HEK293 (cell line): Measurements from ENCODE around the gene PCDH9.

Source experiments
- CTCF ChIA-PET: fragments of 350-600 bp; formaldehyde crosslinking; extraction: SDS; loops from one replicate; lab custom pipeline; 2021; ENCODE audit warnings: antibody characterized with exemption; lab: Yijun Ruan, JAX
- POLR2A ChIA-PET: fragments of 300-600 bp; formaldehyde crosslinking; extraction: SDS; loops from one replicate; lab custom pipeline; 2020; ENCODE audit warnings: antibody characterized with exemption, inconsistent platforms; lab: Yijun Ruan, JAX
- H3K27ac ChIP-seq: fragments of 200-500 bp; sonication (Bioruptor generic); 2 replicates; pipeline ENCODE4 v1.5.1; 2014; ENCODE audit warnings: low read depth, low read length, control low read depth, inconsistent platforms; ENCODE audit errors: extremely low read depth
- H3K36me3 ChIP-seq, 2 experiments: fragments of 200-500 bp in 1 of 2; sonication (Bioruptor generic) in 1 of 2; 1 replicate in 1 of 2; 2 replicates in 1 of 2; pipeline ENCODE4 v1.5.1; 2014 to 2017; ENCODE audit warnings: inconsistent platforms in 2 of 2, low read length in 2 of 2; ENCODE audit not compliant: control insufficient read depth in 2 of 2, insufficient read depth in 1 of 2
- H3K4me1 ChIP-seq: fragments of 200-500 bp; sonication (Bioruptor generic); 2 replicates; pipeline ENCODE4 v1.5.1; 2014; ENCODE audit warnings: mild to moderate bottlenecking, low read length, inconsistent platforms; ENCODE audit not compliant: control insufficient read depth, insufficient read depth
- H3K4me3 ChIP-seq: 2 replicates; pipeline ENCODE4 v1.5.1; 2011; ENCODE audit warnings: low read depth, mild to moderate bottlenecking, control low read depth, low read length, moderate library complexity
- H3K9me3 ChIP-seq: fragments of 200-500 bp; sonication (Bioruptor generic); 2 replicates; pipeline ENCODE4 v1.5.1; 2014; ENCODE audit warnings: low read depth, low read length, inconsistent platforms; ENCODE audit not compliant: control insufficient read depth, insufficient read depth
- OSR2 ChIP-seq: fragments of 450-650 bp; formaldehyde crosslinking; IDR thresholded peaks from 2 replicates; pipeline ENCODE4 v1.5.1; 2016; ENCODE audit warnings: missing biosample characterization, missing genetic modification characterization
- ZBTB17 ChIP-seq: fragments of 450-650 bp; formaldehyde crosslinking; IDR thresholded peaks from 2 replicates; pipeline ENCODE4 v1.5.1; 2016; ENCODE audit warnings: missing biosample characterization, missing genetic modification characterization
- ZBTB48 ChIP-seq: fragments of 450-650 bp; formaldehyde crosslinking; IDR thresholded peaks from 2 replicates; pipeline ENCODE4 v1.5.1; 2016; ENCODE audit warnings: missing biosample characterization, missing genetic modification characterization
- ZIC2 ChIP-seq: fragments of 450-650 bp; formaldehyde crosslinking; IDR thresholded peaks from 2 replicates; pipeline ENCODE4 v1.5.1; 2016; ENCODE audit warnings: missing biosample characterization, missing genetic modification characterization
- ZNF10 ChIP-seq: fragments of 450-650 bp; formaldehyde crosslinking; IDR thresholded peaks from 2 replicates; pipeline ENCODE4 v1.5.1; 2017; ENCODE audit warnings: missing biosample characterization, missing genetic modification characterization
- ZNF174 ChIP-seq: fragments of 450-650 bp; formaldehyde crosslinking; IDR thresholded peaks from 2 replicates; pipeline ENCODE4 v1.5.0; 2017; ENCODE audit warnings: missing biosample characterization, mild to moderate bottlenecking, missing genetic modification characterization
- ZNF184 ChIP-seq: fragments of 450-650 bp; IDR thresholded peaks from 2 replicates; pipeline ENCODE4 v1.5.1; 2018; ENCODE audit warnings: missing biosample characterization, mild to moderate bottlenecking, missing genetic modification characterization
- ZNF202 ChIP-seq: fragments of 450-650 bp; formaldehyde crosslinking; IDR thresholded peaks from 2 replicates; pipeline ENCODE4 v1.5.1; 2016; ENCODE audit warnings: missing biosample characterization, missing genetic modification characterization, borderline replicate concordance
- ZNF221 ChIP-seq: fragments of 450-650 bp; formaldehyde crosslinking; IDR thresholded peaks from 2 replicates; pipeline ENCODE4 v1.5.1; 2017; ENCODE audit warnings: missing biosample characterization, missing genetic modification characterization, borderline replicate concordance
- ZNF24 ChIP-seq: fragments of 450-650 bp; formaldehyde crosslinking; IDR thresholded peaks from 2 replicates; pipeline ENCODE4 v1.5.1; 2016; ENCODE audit warnings: missing biosample characterization, missing genetic modification characterization
- ZNF311 ChIP-seq: fragments of 450-650 bp; formaldehyde crosslinking; IDR thresholded peaks from 2 replicates; pipeline ENCODE4 v1.5.1; 2017; ENCODE audit warnings: missing biosample characterization, missing genetic modification characterization, borderline replicate concordance
- ZNF350 ChIP-seq: fragments of 450-650 bp; formaldehyde crosslinking; IDR thresholded peaks from 2 replicates; pipeline ENCODE4 v1.5.0; 2017; ENCODE audit warnings: missing biosample characterization, mild to moderate bottlenecking, missing genetic modification characterization
- ZNF518A ChIP-seq: fragments of 450-650 bp; formaldehyde crosslinking; conservative IDR thresholded peaks from 2 replicates; pipeline ENCODE4 v1.5.1; 2016; ENCODE audit warnings: low read depth, missing biosample characterization, missing genetic modification characterization
- ZNF548 ChIP-seq: fragments of 450-650 bp; formaldehyde crosslinking; IDR thresholded peaks from 2 replicates; pipeline ENCODE4 v1.5.1; 2016; ENCODE audit warnings: missing biosample characterization, missing genetic modification characterization
- ZNF623 ChIP-seq: fragments of 450-650 bp; formaldehyde crosslinking; IDR thresholded peaks from 2 replicates; pipeline ENCODE4 v1.5.1; 2016; ENCODE audit warnings: missing biosample characterization, missing genetic modification characterization
- ZNF629 ChIP-seq: fragments of 450-650 bp; formaldehyde crosslinking; IDR thresholded peaks from 2 replicates; pipeline ENCODE4 v1.5.1; 2017; ENCODE audit warnings: missing biosample characterization, missing genetic modification characterization
- ZNF654 ChIP-seq: fragments of 450-650 bp; formaldehyde crosslinking; IDR thresholded peaks from 2 replicates; pipeline ENCODE4 v1.5.1; 2016; ENCODE audit warnings: low read depth, missing biosample characterization, missing genetic modification characterization
- ZNF664 ChIP-seq: fragments of 450-650 bp; formaldehyde crosslinking; IDR thresholded peaks from 2 replicates; pipeline ENCODE4 v1.5.1; 2016; ENCODE audit warnings: missing biosample characterization, missing genetic modification characterization
- TF ChIP-seq, protein P1 (sequence below): fragments of 450-650 bp; IDR thresholded peaks from 2 replicates; pipeline ENCODE4 v1.5.1; 2018; ENCODE audit warnings: missing biosample characterization, mild to moderate bottlenecking, missing genetic modification characterization
- TF ChIP-seq, protein P2 (sequence below): fragments of 450-650 bp; formaldehyde crosslinking; IDR thresholded peaks from 2 replicates; pipeline ENCODE4 v1.5.1; 2017; ENCODE audit warnings: missing biosample characterization, missing genetic modification characterization

Gene PCDH9

GRCh38 chr13:67077132-67077531, 153.0 kb downstream of the PCDH9 start (continued):
- TF ChIP-seq, protein P1, sequence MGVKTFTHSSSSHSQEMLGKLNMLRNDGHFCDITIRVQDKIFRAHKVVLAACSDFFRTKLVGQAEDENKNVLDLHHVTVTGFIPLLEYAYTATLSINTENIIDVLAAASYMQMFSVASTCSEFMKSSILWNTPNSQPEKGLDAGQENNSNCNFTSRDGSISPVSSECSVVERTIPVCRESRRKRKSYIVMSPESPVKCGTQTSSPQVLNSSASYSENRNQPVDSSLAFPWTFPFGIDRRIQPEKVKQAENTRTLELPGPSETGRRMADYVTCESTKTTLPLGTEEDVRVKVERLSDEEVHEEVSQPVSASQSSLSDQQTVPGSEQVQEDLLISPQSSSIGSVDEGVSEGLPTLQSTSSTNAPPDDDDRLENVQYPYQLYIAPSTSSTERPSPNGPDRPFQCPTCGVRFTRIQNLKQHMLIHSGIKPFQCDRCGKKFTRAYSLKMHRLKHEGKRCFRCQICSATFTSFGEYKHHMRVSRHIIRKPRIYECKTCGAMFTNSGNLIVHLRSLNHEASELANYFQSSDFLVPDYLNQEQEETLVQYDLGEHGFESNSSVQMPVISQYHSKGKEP (tag by site-specific recombination), result no peak
- no peak for TF ChIP-seq ZNF10

DNA sequence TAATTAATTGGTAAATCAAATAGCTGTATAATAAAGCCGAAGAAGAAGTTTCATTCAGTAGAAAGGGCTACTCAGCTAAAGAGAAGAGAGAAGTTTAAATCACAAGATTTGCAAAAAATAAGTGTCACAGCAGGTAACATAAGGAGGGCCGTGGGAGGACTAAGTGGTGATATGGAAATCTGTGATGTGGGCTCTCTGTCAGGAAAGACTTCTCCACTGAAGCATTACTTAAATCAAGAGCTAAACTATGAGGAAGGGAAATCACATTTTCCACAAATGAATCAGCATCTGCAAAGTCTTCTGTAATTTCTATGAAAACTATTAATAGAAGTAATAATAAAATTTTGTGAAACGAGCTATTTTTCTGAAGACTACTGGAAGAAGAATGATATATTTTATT, 153.8 kb downstream of the PCDH9 start:
- CTCF ChIA-PET, result no interaction called here

GRCh38 chr13:67075239-67075638, 154.9 kb downstream of the PCDH9 start:
- no peak overlapping the region for H3K4me3 ChIP-seq
- H3K36me3 ChIP-seq, result no peaks in the 10 kb centered on the region
- no peaks in the 10 kb centered on the region for H3K9me3 ChIP-seq
- TF ChIP-seq ZNF654 (tag by site-specific recombination) (0 out of 2 replicates have a peak, but pooled peaks have one; percentile 3), ZNF518A (tag by site-specific recombination) (no peak)
- POLR2A ChIA-PET, result no interaction called here
- CTCF ChIA-PET, result no interaction called here
- H3K4me1 ChIP-seq, result no peaks in the 10 kb centered on the region
- H3K27ac ChIP-seq, result no peak overlapping the region

More for the DNA sequence above, 153.8 kb downstream of the PCDH9 start:
- POLR2A ChIA-PET, result interaction anchor here (0.6 kb wide), 1 partner anchor 11 kb away, joined by 3 read pairs; no protein-coding TSS in a partner anchor
- H3K36me3 ChIP-seq, result no peaks in the 10 kb centered on the region
- H3K9me3 ChIP-seq, result no peaks in the 10 kb centered on the region
- no peak overlapping the region for H3K4me3 ChIP-seq
- TF ChIP-seq ZNF623, result no peak
- no peak for TF ChIP-seq ZNF202 (tag by site-specific recombination)
- no peak for TF ChIP-seq ZNF548 (tag by site-specific recombination)
- TF ChIP-seq ZNF221 (tag by site-specific recombination), result no peak
- TF ChIP-seq ZBTB48 (tag by site-specific recombination), result no peak
- TF ChIP-seq ZNF24, result no peak
- no peak for TF ChIP-seq ZNF184 (tag by site-specific recombination)
- no peak for TF ChIP-seq ZNF629 (tag by site-specific recombination)
- TF ChIP-seq ZNF174 (tag by site-specific recombination), result no peak
- no peak for TF ChIP-seq ZNF350 (tag by site-specific recombination)
- no peak for TF ChIP-seq ZIC2 (tag by site-specific recombination)
- TF ChIP-seq ZNF664, result no peak
- TF ChIP-seq, protein P2, sequence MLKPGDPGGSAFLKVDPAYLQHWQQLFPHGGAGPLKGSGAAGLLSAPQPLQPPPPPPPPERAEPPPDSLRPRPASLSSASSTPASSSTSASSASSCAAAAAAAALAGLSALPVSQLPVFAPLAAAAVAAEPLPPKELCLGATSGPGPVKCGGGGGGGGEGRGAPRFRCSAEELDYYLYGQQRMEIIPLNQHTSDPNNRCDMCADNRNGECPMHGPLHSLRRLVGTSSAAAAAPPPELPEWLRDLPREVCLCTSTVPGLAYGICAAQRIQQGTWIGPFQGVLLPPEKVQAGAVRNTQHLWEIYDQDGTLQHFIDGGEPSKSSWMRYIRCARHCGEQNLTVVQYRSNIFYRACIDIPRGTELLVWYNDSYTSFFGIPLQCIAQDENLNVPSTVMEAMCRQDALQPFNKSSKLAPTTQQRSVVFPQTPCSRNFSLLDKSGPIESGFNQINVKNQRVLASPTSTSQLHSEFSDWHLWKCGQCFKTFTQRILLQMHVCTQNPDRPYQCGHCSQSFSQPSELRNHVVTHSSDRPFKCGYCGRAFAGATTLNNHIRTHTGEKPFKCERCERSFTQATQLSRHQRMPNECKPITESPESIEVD (tag by site-specific recombination), result no peak
- TF ChIP-seq OSR2 (tag by site-specific recombination), result no peak
- TF ChIP-seq ZBTB17 (tag by site-specific recombination), result no peak
- TF ChIP-seq ZNF311 (tag by site-specific recombination), result no peak
- no peaks in the 10 kb centered on the region for H3K4me1 ChIP-seq
- no peak overlapping the region for H3K27ac ChIP-seq
